ENCODE data around the gene NOX3.

NOX3 gene

DNA sequence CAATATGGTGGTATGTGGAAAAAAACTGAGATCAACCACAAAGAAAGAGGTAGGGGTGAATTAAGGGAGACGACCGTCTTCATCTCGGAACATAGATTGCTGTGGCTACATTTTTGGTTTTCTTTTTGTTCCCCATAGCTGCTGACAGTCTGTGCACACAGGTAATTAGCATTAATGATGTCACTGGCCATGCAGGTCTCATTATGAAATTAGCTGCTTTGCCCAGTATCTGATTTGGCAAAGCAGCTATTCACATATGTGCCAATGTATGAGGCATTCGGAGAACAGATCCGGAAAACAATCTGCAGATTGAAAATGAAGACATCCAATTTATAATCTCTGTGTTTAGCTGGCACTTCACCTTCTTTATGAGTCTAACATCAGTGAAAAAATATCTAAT lies 13.1 kb downstream of the NOX3 start:
- no peaks in the 10 kb centered on the region for H3K9me3 ChIP-seq (ENCODE audit: control insufficient read depth, insufficient read depth, low read length)
- no peak overlapping the region for H3K4me3 ChIP-seq (ENCODE audit: low read length)
- 0 out of 2 replicates have a peak, but pooled peaks cover 2% of the 10 kb centered on the region for H3F3A ChIP-seq (ENCODE audit: control insufficient read depth, insufficient read depth)
- no peaks in the 10 kb centered on the region for H3K27me3 ChIP-seq (ENCODE audit: control insufficient read depth, low read length)
- no peak for TF ChIP-seq EZH2phosphoT487 (IDR thresholded peaks at IDR 0.05; ENCODE audit: borderline replicate concordance, low read length)
- TF ChIP-seq CTCF (IDR thresholded peaks at IDR 0.05; ENCODE audit: low read depth, low read length, poor library complexity, severe bottlenecking), result no peak
- H3K79me2 ChIP-seq (ENCODE audit: control insufficient read depth, low read length), result no peaks in the 10 kb centered on the region
- no peak overlapping the region for H3K27ac ChIP-seq (ENCODE audit: low read depth, low read length)
- peaks cover 20% of the 10 kb centered on the region for H3K4me1 ChIP-seq (ENCODE audit: control insufficient read depth, low read length)
- no peak overlapping the region for H3K4me2 ChIP-seq (ENCODE audit: low read length)
- H4K20me1 ChIP-seq (ENCODE audit: control insufficient read depth, insufficient read depth, low read depth, low read length), result no peaks in the 10 kb centered on the region
- H3K9me2 ChIP-seq (replicated peaks; ENCODE audit: control insufficient read depth, low read length), result no peaks in the 10 kb centered on the region
- no peaks in the 10 kb centered on the region for H3K36me3 ChIP-seq (ENCODE audit: control insufficient read depth, low read length)

GRCh38 chr6:155441112-155441465 lies 14.6 kb downstream of the NOX3 start:
- no peaks in the 10 kb centered on the region for H3K79me2 ChIP-seq (ENCODE audit: control insufficient read depth, low read length)
- H3K4me1 ChIP-seq (ENCODE audit: control insufficient read depth, low read length), result peaks cover 27% of the 10 kb centered on the region
- H3F3A ChIP-seq (ENCODE audit: control insufficient read depth, insufficient read depth), result 0 out of 2 replicates have a peak, but pooled peaks cover 2% of the 10 kb centered on the region
- TF ChIP-seq EZH2phosphoT487 (IDR thresholded peaks at IDR 0.05; ENCODE audit: borderline replicate concordance, low read length) (no peak), CTCF (IDR thresholded peaks at IDR 0.05; ENCODE audit: low read depth, low read length, poor library complexity, severe bottlenecking) (no peak)
- no peaks in the 10 kb centered on the region for H3K9me2 ChIP-seq (replicated peaks; ENCODE audit: control insufficient read depth, low read length)
- H3K27me3 ChIP-seq (ENCODE audit: control insufficient read depth, low read length), result no peaks in the 10 kb centered on the region
- no peaks in the 10 kb centered on the region for H4K20me1 ChIP-seq (ENCODE audit: control insufficient read depth, insufficient read depth, low read depth, low read length)
- no peak overlapping the region for H3K27ac ChIP-seq (ENCODE audit: low read depth, low read length)
- H3K4me3 ChIP-seq (ENCODE audit: low read length), result no peak overlapping the region
- H3K36me3 ChIP-seq (ENCODE audit: control insufficient read depth, low read length), result no peaks in the 10 kb centered on the region
- H3K4me2 ChIP-seq (ENCODE audit: low read length), result no peak overlapping the region
- no peaks in the 10 kb centered on the region for H3K9me3 ChIP-seq (ENCODE audit: control insufficient read depth, insufficient read depth, low read length)

- TF ChIP-seq CTCF (IDR thresholded peaks at IDR 0.05; ENCODE audit: low read depth, low read length, poor library complexity, severe bottlenecking) (no peak), EZH2phosphoT487 (IDR thresholded peaks at IDR 0.05; ENCODE audit: borderline replicate concordance, low read length) (no peak)
- Histone ChIP-seq H3K27ac (ENCODE audit: low read depth, low read length) (no peak overlapping the region), H3K4me1 (ENCODE audit: control insufficient read depth, low read length) (peaks cover 27% of the 10 kb centered on the region), H4K20me1 (ENCODE audit: control insufficient read depth, insufficient read depth, low read depth, low read length) (no peaks in the 10 kb centered on the region), H3K9me3 (ENCODE audit: control insufficient read depth, insufficient read depth, low read length) (no peaks in the 10 kb centered on the region), H3K79me2 (ENCODE audit: control insufficient read depth, low read length) (no peaks in the 10 kb centered on the region), H3K9me2 (replicated peaks; ENCODE audit: control insufficient read depth, low read length) (no peaks in the 10 kb centered on the region), H3F3A (ENCODE audit: control insufficient read depth, insufficient read depth) (0 out of 2 replicates have a peak, but pooled peaks cover 2% of the 10 kb centered on the region), H3K27me3 (ENCODE audit: control insufficient read depth, low read length) (no peaks in the 10 kb centered on the region), H3K4me2 (ENCODE audit: low read length) (no peak overlapping the region), H3K4me3 (ENCODE audit: low read length) (no peak overlapping the region), H3K36me3 (ENCODE audit: control insufficient read depth, low read length) (no peaks in the 10 kb centered on the region)
Observed at GRCh38 chr6:155440398-155441111, 15.1 kb downstream of the NOX3 start.

Measured in DOHH2 (cell line).